ENCODE results near the gene SLC10A7. TPM values are rescaled to one million over a fixed set of nuclear protein-coding genes. Genes with fewer than 3 reads are reported as not detected.

SLC10A7 gene
- total and polyA plus RNA-seq, 9 donors: 4.0 to 12.4 (median 9.7) TPM

DNA sequence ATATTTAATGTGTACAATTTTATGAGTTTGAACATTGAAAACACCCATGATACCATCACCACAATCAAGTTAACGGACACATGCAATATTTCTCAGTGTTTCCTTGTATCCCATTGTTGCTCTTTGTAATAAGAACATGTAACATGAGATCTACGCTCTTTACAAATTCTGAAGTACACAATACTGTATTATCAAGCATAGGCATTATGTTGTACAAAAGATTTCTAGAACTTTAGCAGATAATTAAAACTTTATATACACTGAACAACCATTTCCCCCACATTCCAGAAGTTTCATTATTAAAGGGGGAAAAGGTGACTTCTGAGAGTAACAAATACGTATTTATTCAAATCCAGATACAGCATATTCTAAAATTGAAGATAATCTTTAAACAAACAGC, 114.5 kb downstream of the SLC10A7 start:
- DNase-seq: no peak
- H3K27me3 ChIP-seq: no peaks in the 10 kb centered on the region
- H3K9me3 ChIP-seq: no peaks in the 10 kb centered on the region
- WGBS, 3 donors: 64 to 78% (median 78%) methylated on average over 3 of the region's 3 CpGs
- no peak for TF ChIP-seq CTCF (IDR thresholded peaks at IDR 0.05)
- H3K4me1 ChIP-seq (ENCODE audit: insufficient read depth): no peaks in the 10 kb centered on the region
- H3K36me3 ChIP-seq: no peaks in the 10 kb centered on the region
- no peak overlapping the region for H3K27ac ChIP-seq
- intact Hi-C loops (cut with DNase I): no loop called here
- H3K4me3 ChIP-seq: no peak overlapping the region

- H3K27me3 ChIP-seq: no peaks in the 10 kb centered on the region
- H3K4me1 ChIP-seq (ENCODE audit: insufficient read depth): no peaks in the 10 kb centered on the region
- no peak for DNase-seq
- no peak overlapping the region for H3K4me3 ChIP-seq
- no peak for TF ChIP-seq EP300 (IDR thresholded peaks at IDR 0.05)
- TF ChIP-seq POLR2A (IDR thresholded peaks at IDR 0.05): no peak
- TF ChIP-seq CTCF (IDR thresholded peaks at IDR 0.05): no peak
- H3K27ac ChIP-seq: no peak overlapping the region
- intact Hi-C loops (cut with DNase I): no loop called here
- no peaks in the 10 kb centered on the region for H3K36me3 ChIP-seq
- 92 to 96% (median 92%) methylated on average over 2 of the region's 2 CpGs for WGBS, 3 donors
- H3K9me3 ChIP-seq: no peaks in the 10 kb centered on the region
Measured at GRCh38 chr4:146401274-146401673, 120.5 kb downstream of the SLC10A7 start.

- WGBS, 3 donors: 68 to 78% (median 72%) methylated on average over 6 of the region's 6 CpGs
Measured at GRCh38 chr4:146398896-146399445, 122.8 kb downstream of the SLC10A7 start.

DNA sequence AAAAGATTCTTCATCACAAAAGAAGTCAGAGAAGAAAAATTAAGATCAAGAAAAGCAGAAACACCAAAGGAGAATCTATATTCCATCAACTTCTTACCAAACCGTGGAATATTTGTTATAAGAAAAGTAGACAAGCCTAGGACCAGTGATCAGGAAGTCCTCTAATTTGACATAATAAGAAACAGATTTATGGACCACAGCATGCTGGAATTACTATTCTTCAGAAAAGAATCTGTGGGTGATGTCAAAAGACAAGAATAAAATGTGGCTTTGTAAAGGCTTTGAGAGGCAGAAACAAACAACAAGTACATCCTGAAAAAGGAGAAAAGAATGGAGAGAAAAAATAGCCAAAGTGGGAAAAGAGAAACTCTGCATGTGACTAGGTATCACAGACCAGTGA, 123.3 kb downstream of the SLC10A7 start:
- Histone ChIP-seq H3K9me3 (no peaks in the 10 kb centered on the region), H3K4me3 (no peak overlapping the region), H3K27me3 (no peaks in the 10 kb centered on the region), H3K27ac (no peak overlapping the region), H3K36me3 (no peaks in the 10 kb centered on the region), H3K4me1 (ENCODE audit: insufficient read depth) (no peaks in the 10 kb centered on the region)
- 70 to 90% (median 76%) methylated on average over 1 of the region's 1 CpG for WGBS, 3 donors
- intact Hi-C loops (cut with DNase I): no loop called here
- TF ChIP-seq EP300 (IDR thresholded peaks at IDR 0.05): no peak
- no peak for TF ChIP-seq CTCF (IDR thresholded peaks at IDR 0.05)
- no peak for TF ChIP-seq POLR2A (IDR thresholded peaks at IDR 0.05)
- no peak for DNase-seq

More at GRCh38 chr4:146398896-146399445, 122.8 kb downstream of the SLC10A7 start:
- TF ChIP-seq EP300 (IDR thresholded peaks at IDR 0.05) (no peak), POLR2A (IDR thresholded peaks at IDR 0.05) (no peak), CTCF (IDR thresholded peaks at IDR 0.05) (no peak)
- H3K36me3 ChIP-seq: no peaks in the 10 kb centered on the region
- H3K27me3 ChIP-seq: no peaks in the 10 kb centered on the region
- no peak overlapping the region for H3K4me3 ChIP-seq
- DNase-seq: no peak
- no peak overlapping the region for H3K27ac ChIP-seq
- H3K4me1 ChIP-seq (ENCODE audit: insufficient read depth): no peaks in the 10 kb centered on the region
- H3K9me3 ChIP-seq: no peaks in the 10 kb centered on the region
- intact Hi-C loops (cut with DNase I): no loop called here

Measured in ovary (tissue), 9 donors.